ENCODE results near the gene TEK. TPM values are rescaled to one million over a fixed set of nuclear protein-coding genes. Genes with fewer than 3 reads are reported as not detected.

The TEK gene
- total RNA-seq, 1 donor, result 8.3 TPM

DNA sequence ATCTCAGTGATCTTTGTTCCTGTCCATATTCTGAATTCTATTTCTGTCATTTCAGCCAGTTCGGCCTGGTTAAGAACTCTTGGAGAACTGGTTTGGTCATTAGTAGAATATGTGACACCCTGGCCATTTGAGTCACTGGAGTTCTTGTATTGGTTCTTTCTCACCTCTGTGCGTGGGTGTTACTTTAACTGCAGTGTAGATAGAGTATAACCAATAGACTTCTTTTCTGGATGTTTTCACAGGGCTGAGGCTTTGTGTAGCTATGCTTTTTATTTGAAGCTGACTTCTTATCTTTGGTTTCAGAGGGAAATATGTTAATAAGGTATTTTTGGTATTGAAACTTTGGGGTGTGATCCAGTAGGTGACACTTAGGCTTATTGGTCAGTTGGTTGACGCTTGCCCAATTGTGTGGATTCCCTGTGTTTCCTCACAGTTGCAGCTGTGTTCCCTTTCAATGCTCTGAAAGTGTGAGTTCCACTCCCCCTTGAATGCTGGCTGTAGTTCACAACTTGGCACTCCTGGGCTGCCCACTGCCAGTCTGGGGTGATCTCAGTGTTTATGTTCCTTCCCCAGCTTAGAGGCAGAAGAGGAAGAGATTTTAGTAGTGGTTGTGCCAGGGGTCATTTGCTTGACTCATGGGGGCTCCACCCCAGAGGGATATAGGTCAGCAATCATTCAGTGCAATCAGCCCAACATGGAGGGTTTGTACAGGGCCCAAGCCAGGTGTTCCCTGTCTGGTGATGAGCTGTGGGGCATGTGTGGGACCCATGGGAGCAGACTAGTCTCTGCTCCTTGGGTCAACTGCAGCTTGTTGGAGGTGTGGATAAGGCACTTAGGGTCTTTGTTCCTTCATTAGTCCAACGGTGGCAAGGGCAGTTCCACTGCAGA is 34.9 kb upstream of the TEK start:
- Histone ChIP-seq H2AFZ (ENCODE audit: low read length) (no peak overlapping the region), H3K79me2 (ENCODE audit: insufficient read depth, low read length) (no peaks in the 10 kb centered on the region), H4K20me1 (ENCODE audit: insufficient read depth, low read length) (no peaks in the 10 kb centered on the region), H3K4me3 (ENCODE audit: insufficient read depth, low read length) (no peak overlapping the region), H3K9me3 (ENCODE audit: low read depth, low read length) (no peaks in the 10 kb centered on the region), H3K27ac (ENCODE audit: low read depth, low read length) (no peak overlapping the region), H3K27me3 (ENCODE audit: insufficient read depth, low read length) (no peaks in the 10 kb centered on the region), H3K4me1 (ENCODE audit: insufficient read depth, low read length) (no peaks in the 10 kb centered on the region), H3K36me3 (ENCODE audit: insufficient read depth, low read length) (no peaks in the 10 kb centered on the region), H3K4me2 (ENCODE audit: insufficient read depth, low read length) (no peak overlapping the region)
- TF ChIP-seq, protein P1, sequence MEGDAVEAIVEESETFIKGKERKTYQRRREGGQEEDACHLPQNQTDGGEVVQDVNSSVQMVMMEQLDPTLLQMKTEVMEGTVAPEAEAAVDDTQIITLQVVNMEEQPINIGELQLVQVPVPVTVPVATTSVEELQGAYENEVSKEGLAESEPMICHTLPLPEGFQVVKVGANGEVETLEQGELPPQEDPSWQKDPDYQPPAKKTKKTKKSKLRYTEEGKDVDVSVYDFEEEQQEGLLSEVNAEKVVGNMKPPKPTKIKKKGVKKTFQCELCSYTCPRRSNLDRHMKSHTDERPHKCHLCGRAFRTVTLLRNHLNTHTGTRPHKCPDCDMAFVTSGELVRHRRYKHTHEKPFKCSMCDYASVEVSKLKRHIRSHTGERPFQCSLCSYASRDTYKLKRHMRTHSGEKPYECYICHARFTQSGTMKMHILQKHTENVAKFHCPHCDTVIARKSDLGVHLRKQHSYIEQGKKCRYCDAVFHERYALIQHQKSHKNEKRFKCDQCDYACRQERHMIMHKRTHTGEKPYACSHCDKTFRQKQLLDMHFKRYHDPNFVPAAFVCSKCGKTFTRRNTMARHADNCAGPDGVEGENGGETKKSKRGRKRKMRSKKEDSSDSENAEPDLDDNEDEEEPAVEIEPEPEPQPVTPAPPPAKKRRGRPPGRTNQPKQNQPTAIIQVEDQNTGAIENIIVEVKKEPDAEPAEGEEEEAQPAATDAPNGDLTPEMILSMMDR (IDR thresholded peaks at IDR 0.05; ENCODE audit: extremely low read depth, low read depth, low read length), result no peak
- DNase-seq (ENCODE audit: insufficient read length, low spot score, missing footprints), result no peak

DNA sequence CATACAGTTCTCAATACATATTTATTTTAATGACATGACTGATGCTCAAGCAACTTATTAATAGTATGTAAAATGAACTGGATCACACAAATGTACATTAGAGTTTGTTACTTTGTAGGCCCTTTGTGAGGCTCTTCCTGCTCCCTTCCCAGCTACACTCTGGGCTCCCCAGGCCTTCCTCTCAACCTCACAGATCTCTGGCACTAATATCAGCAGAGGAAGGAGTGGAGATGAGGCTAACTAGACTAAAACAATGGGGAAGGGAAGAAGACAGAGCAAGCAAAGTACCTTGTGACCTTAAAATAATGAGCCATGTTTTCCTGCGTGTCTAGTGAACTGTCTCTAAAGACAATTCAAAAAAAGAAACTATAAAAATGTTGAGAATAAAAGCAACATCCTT is 30.3 kb upstream of the TEK start:
- Histone ChIP-seq H3K9me3 (ENCODE audit: low read depth, low read length) (no peaks in the 10 kb centered on the region), H3K4me1 (ENCODE audit: insufficient read depth, low read length) (no peaks in the 10 kb centered on the region), H3K4me2 (ENCODE audit: insufficient read depth, low read length) (no peak overlapping the region), H3K27me3 (ENCODE audit: insufficient read depth, low read length) (no peaks in the 10 kb centered on the region), H3K4me3 (ENCODE audit: insufficient read depth, low read length) (no peak overlapping the region), H3K36me3 (ENCODE audit: insufficient read depth, low read length) (no peaks in the 10 kb centered on the region), H3K27ac (ENCODE audit: low read depth, low read length) (no peak overlapping the region), H4K20me1 (ENCODE audit: insufficient read depth, low read length) (no peaks in the 10 kb centered on the region), H3K79me2 (ENCODE audit: insufficient read depth, low read length) (no peaks in the 10 kb centered on the region), H2AFZ (ENCODE audit: low read length) (no peak overlapping the region)
- no peak for DNase-seq (ENCODE audit: insufficient read length, low spot score, missing footprints)
- TF ChIP-seq, protein P1 (IDR thresholded peaks at IDR 0.05; ENCODE audit: extremely low read depth, low read depth, low read length), result no peak

DNA sequence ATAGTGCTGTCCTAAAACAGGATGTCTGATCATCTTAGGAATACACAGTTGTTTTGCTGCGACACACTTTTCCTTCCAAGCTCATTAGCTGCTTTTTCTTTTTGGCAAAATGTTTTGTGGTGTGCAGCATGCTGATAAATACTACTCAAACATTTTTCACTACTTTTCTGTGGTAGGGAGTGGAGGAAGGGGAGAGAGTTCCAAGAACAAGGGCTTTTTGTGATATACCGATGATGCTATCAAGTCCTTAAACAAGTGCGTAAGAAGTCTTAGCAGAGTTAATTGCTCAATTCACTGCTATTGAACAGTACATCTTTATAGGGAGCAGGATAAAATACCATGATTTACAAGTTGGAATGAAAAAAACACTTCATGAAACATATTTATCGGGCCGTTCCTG is 23.6 kb upstream of the TEK start:
- Histone ChIP-seq H4K20me1 (ENCODE audit: insufficient read depth, low read length) (no peaks in the 10 kb centered on the region), H2AFZ (ENCODE audit: low read length) (no peak overlapping the region), H3K9me3 (ENCODE audit: low read depth, low read length) (no peaks in the 10 kb centered on the region), H3K79me2 (ENCODE audit: insufficient read depth, low read length) (no peaks in the 10 kb centered on the region), H3K36me3 (ENCODE audit: insufficient read depth, low read length) (no peaks in the 10 kb centered on the region), H3K4me1 (ENCODE audit: insufficient read depth, low read length) (peaks cover 41% of the 10 kb centered on the region), H3K27ac (ENCODE audit: low read depth, low read length) (no peak overlapping the region), H3K4me3 (ENCODE audit: insufficient read depth, low read length) (no peak overlapping the region), H3K4me2 (ENCODE audit: insufficient read depth, low read length) (no peak overlapping the region), H3K27me3 (ENCODE audit: insufficient read depth, low read length) (no peaks in the 10 kb centered on the region)
- TF ChIP-seq, protein P1 (IDR thresholded peaks at IDR 0.05; ENCODE audit: extremely low read depth, low read depth, low read length), result no peak
- no peak for DNase-seq (ENCODE audit: insufficient read length, low spot score, missing footprints)

DNA sequence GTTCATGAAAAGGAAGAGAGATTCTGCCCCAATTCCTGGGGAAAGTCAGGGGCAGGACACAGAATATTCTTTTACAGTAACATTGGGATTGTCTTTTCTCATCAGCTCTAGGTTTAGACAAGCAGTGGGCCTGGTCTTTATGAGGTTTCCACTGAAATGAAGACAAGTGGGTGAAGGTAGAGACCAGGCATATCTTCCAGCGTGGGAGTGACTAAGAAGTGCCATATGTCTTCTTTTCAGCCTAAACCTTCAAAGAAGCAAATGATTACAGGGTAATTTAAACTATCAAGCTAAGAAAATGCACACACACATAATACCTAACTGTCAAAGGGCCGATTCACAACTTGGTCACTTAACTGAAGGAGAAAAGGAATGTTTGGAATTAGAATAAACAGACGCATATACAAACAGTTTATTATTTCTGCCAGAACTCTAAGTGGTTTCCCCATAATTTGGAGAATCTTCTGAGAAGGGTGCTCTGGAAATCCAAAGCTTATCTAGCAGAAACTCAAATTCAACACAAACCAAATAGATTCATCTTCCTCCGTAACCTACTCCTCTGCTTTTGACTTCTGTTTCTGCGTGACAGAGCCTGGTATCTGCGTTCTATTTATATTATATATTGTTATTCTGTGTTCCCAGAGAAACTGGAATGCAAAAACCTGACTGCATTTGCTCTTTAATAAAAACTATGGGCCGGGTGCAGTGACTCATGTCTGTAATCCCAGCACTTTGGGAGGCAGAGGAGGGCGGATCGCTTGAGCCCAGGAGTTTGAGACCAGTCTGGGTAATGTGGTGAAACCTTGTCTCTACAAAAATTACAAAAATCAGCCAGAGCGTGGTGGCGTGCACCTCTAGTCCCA is 22.0 kb upstream of the TEK start:
- Histone ChIP-seq H3K27ac (ENCODE audit: low read depth, low read length) (peak overlapping the region; percentile 95), H2AFZ (ENCODE audit: low read length) (no peak overlapping the region), H3K9me3 (ENCODE audit: low read depth, low read length) (no peaks in the 10 kb centered on the region), H3K4me3 (ENCODE audit: insufficient read depth, low read length) (no peak overlapping the region), H3K27me3 (ENCODE audit: insufficient read depth, low read length) (no peaks in the 10 kb centered on the region), H3K4me1 (ENCODE audit: insufficient read depth, low read length) (peaks cover 52% of the 10 kb centered on the region), H3K79me2 (ENCODE audit: insufficient read depth, low read length) (no peaks in the 10 kb centered on the region), H3K4me2 (ENCODE audit: insufficient read depth, low read length) (peak overlapping the region; percentile 66), H3K36me3 (ENCODE audit: insufficient read depth, low read length) (no peaks in the 10 kb centered on the region), H4K20me1 (ENCODE audit: insufficient read depth, low read length) (no peaks in the 10 kb centered on the region)
- TF ChIP-seq, protein P1 (IDR thresholded peaks at IDR 0.05; ENCODE audit: extremely low read depth, low read depth, low read length), result no peak
- peak; percentile 88 for DNase-seq (ENCODE audit: insufficient read length, low spot score, missing footprints)
